ENCODE results near the gene RABGAP1L.

GRCh38 chr1:174114106-174114505 lies 45.2 kb upstream of the RABGAP1L start:
- no peak for TF ChIP-seq CTCF (IDR thresholded peaks at IDR 0.05)
- TF ChIP-seq POLR2A (IDR thresholded peaks at IDR 0.05): no peak
- no peak for TF ChIP-seq POLR2AphosphoS5 (IDR thresholded peaks at IDR 0.05)

Measured in gastroesophageal sphincter (tissue), 3 donors.